Prostate gland (tissue), 2 donors: ENCODE results near the gene XXYLT1. TPM values are rescaled to one million over a fixed set of nuclear protein-coding genes. Genes with fewer than 3 reads are reported as not detected.

Source experiments
- DNase-seq: peaks from one replicate; pipeline ENCODE4 v3.0.0-alpha.2; 2019; ENCODE audit warnings: low spot score
- H3K27ac ChIP-seq, 2 donors: fragments of 200-600 bp; sonication (generic); 2 replicates each; pipeline ENCODE4 v1.5.1; 2017 to 2019
- H3K27me3 ChIP-seq: fragments of 200-600 bp; sonication (generic); replicated peaks from 2 replicates; pipeline ENCODE4 v1.5.1; 2019; ENCODE audit not compliant: insufficient read depth
- H3K36me3 ChIP-seq, 2 donors: fragments of 200-600 bp; sonication (generic); 1 replicate in 1 of 2; 2 replicates in 1 of 2; pipeline versions ENCODE4 v1.5.1 to v1.8.1; 2017 to 2019
- H3K4me1 ChIP-seq: fragments of 200-600 bp; sonication (generic); replicated peaks from 2 replicates; pipeline ENCODE4 v1.5.1; 2019
- H3K4me3 ChIP-seq, 2 donors: fragments of 200-600 bp; sonication (generic); 2 replicates each; pipeline ENCODE4 v1.5.1; 2017 to 2019
- H3K9me3 ChIP-seq: fragments of 200-600 bp; sonication (generic); 2 replicates; pipeline ENCODE4 v1.5.1; 2017
- POLR2A ChIP-seq: fragments of 450-650 bp; IDR thresholded peaks from one replicate; pipeline ENCODE4 v1.6.1; 2016; ENCODE audit warnings: antibody characterized with exemption, mild to moderate bottlenecking
- POLR2AphosphoS5 ChIP-seq: sonication (generic); formaldehyde crosslinking; IDR thresholded peaks from one replicate; pipeline ENCODE4 v1.6.1; 2017; ENCODE audit warnings: antibody characterized with exemption
- whole genome bisulfite sequencing: methylation state at CpG from one replicate; pipeline ENCODE4 v1.1.5; 2018; 5-methylcytosine and 5-hydroxymethylcytosine counted together
- intact Hi-C: fragments of 100-400 bp; cut with DNase I; formaldehyde crosslinking; loops from one replicate; pipeline ENCODE4 v1.14.2; 2022
- total RNA-seq, 2 donors: library from RNA; depleted of rRNA; stranded (reverse); fragments of >200 nt; gene quantifications; one replicate each; pipeline ENCODE4 v1.1.0, GENCODE V29; 2016
- TF ChIP-seq, protein P1 (sequence below), 4 experiments: fragments of 200-600 bp in 2 of 4; fragments of 450-650 bp in 2 of 4; sonication (generic) in 2 of 4; IDR thresholded peaks; 1 replicate in 3 of 4; 2 replicates in 1 of 4; pipeline ENCODE4 v1.5.1; 2016 to 2019; ENCODE audit warnings: antibody characterized with exemption in 4 of 4, mild to moderate bottlenecking in 2 of 4, moderate library complexity in 2 of 4

Gene XXYLT1
- total RNA-seq, 2 donors from 2014 or later = 14.9 to 22.7 TPM

DNA sequence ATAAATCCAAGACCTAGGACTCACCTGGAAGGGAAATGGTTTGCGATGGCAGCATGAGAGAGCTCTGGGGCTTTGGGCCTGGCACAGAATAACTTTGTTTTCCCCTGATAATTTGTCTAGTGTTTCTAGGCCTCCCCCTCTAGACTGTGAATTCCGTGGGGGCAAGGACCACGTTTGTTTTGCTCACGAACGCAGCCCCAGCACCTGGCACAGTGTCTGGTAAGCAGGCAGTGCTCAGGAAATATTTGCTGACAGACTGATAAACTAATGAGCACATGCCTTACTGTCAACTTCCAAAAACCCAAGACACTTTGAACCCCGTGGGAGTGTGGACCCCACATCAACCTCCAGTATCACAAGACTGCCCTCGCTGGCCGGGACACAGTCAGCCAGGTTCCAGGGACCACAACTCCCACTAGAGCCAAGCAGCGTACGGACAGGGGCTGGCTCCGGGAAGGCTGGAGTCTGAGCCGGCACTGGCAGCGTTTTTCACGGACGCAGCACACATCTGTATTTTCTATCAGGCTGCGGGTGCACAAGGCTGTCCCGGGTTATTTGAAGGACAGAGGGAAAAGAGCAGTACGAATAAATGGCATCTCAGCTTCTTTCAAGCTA lies 146.5 kb downstream of the XXYLT1 start:
- Histone ChIP-seq H3K4me1 (no peaks in the 10 kb centered on the region), H3K9me3 (no peaks in the 10 kb centered on the region), H3K27ac (no peak overlapping the region), H3K36me3 (no peaks in the 10 kb centered on the region), H3K27me3 (no peaks in the 10 kb centered on the region), H3K4me3 (no peak overlapping the region)
- no peak for TF ChIP-seq POLR2A
- TF ChIP-seq POLR2AphosphoS5 = no peak
- TF ChIP-seq, protein P1, sequence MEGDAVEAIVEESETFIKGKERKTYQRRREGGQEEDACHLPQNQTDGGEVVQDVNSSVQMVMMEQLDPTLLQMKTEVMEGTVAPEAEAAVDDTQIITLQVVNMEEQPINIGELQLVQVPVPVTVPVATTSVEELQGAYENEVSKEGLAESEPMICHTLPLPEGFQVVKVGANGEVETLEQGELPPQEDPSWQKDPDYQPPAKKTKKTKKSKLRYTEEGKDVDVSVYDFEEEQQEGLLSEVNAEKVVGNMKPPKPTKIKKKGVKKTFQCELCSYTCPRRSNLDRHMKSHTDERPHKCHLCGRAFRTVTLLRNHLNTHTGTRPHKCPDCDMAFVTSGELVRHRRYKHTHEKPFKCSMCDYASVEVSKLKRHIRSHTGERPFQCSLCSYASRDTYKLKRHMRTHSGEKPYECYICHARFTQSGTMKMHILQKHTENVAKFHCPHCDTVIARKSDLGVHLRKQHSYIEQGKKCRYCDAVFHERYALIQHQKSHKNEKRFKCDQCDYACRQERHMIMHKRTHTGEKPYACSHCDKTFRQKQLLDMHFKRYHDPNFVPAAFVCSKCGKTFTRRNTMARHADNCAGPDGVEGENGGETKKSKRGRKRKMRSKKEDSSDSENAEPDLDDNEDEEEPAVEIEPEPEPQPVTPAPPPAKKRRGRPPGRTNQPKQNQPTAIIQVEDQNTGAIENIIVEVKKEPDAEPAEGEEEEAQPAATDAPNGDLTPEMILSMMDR (IDR thresholded peaks at IDR 0.05) = no peak
- DNase-seq = no peak
- intact Hi-C loops = no loop called here
- 58% methylated on average over 18 of the region's 18 CpGs for WGBS

GRCh38 chr3:195123281-195123691 lies 147.7 kb downstream of the XXYLT1 start:
- 90% methylated on average over 13 of the region's 13 CpGs for WGBS
- DNase-seq = no peak
- H3K36me3 ChIP-seq = no peaks in the 10 kb centered on the region
- H3K9me3 ChIP-seq = no peaks in the 10 kb centered on the region
- no peak overlapping the region for H3K4me3 ChIP-seq
- intact Hi-C loops = no loop called here
- no peaks in the 10 kb centered on the region for H3K4me1 ChIP-seq
- no peaks in the 10 kb centered on the region for H3K27me3 ChIP-seq
- no peak overlapping the region for H3K27ac ChIP-seq
- TF ChIP-seq POLR2AphosphoS5 (no peak), POLR2A (no peak)

GRCh38 chr3:195122261-195122660 lies 148.7 kb downstream of the XXYLT1 start:
- WGBS = 95% methylated on average over 4 of the region's 4 CpGs
- intact Hi-C loops = no loop called here
- H3K9me3 ChIP-seq = no peaks in the 10 kb centered on the region

GRCh38 chr3:195120267-195120601 lies 150.7 kb downstream of the XXYLT1 start:
- Histone ChIP-seq H3K36me3 (no peaks in the 10 kb centered on the region), H3K27ac (peak overlapping the region; percentile 21 to 63), H3K9me3 (no peaks in the 10 kb centered on the region), H3K4me3 (no peak overlapping the region), H3K27me3 (no peaks in the 10 kb centered on the region), H3K4me1 (no peaks in the 10 kb centered on the region)
- TF ChIP-seq POLR2AphosphoS5 = no peak
- TF ChIP-seq POLR2A = no peak
- TF ChIP-seq, protein P1 (IDR thresholded peaks at IDR 0.05) = no peak
- 93% methylated on average over 2 of the region's 2 CpGs for WGBS
- intact Hi-C loops = no loop called here
- no peak for DNase-seq

More at GRCh38 chr3:195122261-195122660, 148.7 kb downstream of the XXYLT1 start:
- H3K4me1 ChIP-seq = no peaks in the 10 kb centered on the region
- H3K27me3 ChIP-seq = no peaks in the 10 kb centered on the region
- H3K27ac ChIP-seq = no peak overlapping the region
- H3K4me3 ChIP-seq = no peak overlapping the region
- H3K36me3 ChIP-seq = no peaks in the 10 kb centered on the region
- TF ChIP-seq POLR2A = no peak
- TF ChIP-seq, protein P1 (IDR thresholded peaks at IDR 0.05) = no peak
- no peak for TF ChIP-seq POLR2AphosphoS5
- DNase-seq = no peak

DNA sequence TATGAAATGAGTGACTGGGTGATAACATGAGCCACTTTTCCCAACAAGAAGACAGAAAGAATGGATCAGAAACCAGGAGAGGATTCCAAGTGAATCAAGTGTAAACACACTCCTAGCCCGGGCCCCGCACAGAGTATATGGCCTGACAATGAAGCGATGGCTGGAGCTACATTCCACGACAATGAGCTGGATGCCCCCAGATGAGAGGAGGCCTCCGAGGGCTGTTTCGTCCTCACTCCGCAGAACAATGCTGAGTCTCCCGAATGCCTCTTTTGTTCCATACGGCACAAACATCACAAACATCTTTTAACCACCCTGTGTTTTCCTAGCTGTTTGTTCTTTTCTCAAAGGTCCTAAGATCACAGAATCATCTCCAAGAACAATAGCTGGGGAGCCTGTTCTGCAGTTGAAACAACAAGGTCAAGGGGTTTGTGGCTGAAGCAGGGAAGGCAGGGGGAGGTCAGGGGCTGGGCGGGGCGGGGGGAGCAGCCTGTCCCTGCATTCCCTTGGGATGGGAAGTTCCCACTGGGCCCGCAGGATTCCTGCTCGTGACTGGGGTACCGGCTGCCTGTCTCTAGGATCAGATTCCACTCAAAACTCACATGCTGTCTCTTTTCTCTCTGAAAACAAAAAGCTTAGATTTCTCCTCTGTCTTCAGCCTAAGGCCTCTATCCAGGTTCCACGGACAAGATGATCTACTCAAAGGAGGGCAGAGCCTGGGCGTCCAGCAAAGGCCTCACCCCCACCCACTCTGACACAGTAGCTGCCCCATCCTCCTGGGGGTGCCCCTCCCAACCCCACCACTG lies 151.3 kb downstream of the XXYLT1 start:
- H3K27me3 ChIP-seq = no peaks in the 10 kb centered on the region
- DNase-seq = no peak
- H3K36me3 ChIP-seq = no peaks in the 10 kb centered on the region
- H3K4me3 ChIP-seq = no peak overlapping the region
- intact Hi-C loops = loop anchor here (5.0 kb wide), 1 partner anchor 33 kb away; no protein-coding TSS in a partner anchor
- 57% methylated on average over 16 of the region's 16 CpGs for WGBS
- no peaks in the 10 kb centered on the region for H3K4me1 ChIP-seq
- H3K27ac ChIP-seq = peak overlapping the region; percentile 21 to 63
- H3K9me3 ChIP-seq = no peaks in the 10 kb centered on the region
- no peak for TF ChIP-seq POLR2AphosphoS5
- TF ChIP-seq POLR2A = no peak
- TF ChIP-seq, protein P1 (IDR thresholded peaks at IDR 0.05) = no peak
